ENCODE measurements around the gene CMPK1. TPM values are rescaled to one million over a fixed set of nuclear protein-coding genes. Genes with fewer than 3 reads are reported as not detected.

Gene CMPK1
- total RNA-seq, 1 experiment from 2014 or later, result 28.7 TPM

DNA sequence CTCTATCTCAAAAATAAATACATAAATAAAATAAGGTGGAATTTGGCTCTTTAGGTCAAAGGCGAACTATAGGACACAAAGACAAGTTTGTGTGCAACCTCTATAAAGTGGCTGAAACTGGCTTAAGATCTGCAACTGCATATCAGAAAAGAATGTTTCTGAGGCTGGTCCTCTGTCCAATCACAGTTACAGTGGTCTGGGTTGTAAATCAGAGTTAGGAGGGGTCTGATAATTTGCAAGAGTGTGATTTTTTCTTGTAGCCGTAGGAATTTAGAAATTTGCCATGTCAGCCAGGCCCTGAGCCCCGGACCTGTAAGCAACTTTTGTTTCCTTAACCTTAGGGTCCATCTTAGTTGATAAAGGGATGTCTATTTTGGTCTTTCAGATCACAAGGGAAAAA is 27.8 kb downstream of the CMPK1 start:
- Histone ChIP-seq H3K79me1 (ENCODE audit: insufficient read depth, low read depth, low read length, poor library complexity, severe bottlenecking) (peaks cover 6% of the 10 kb centered on the region), H4K20me1 (ENCODE audit: control insufficient read depth, insufficient read depth, insufficient read length) (no peaks in the 10 kb centered on the region), H3K56ac (ENCODE audit: insufficient read length, low read depth, low read length) (no peak overlapping the region), H3K27me3 (ENCODE audit: insufficient read depth, low read length) (no peaks in the 10 kb centered on the region), H2BK12ac (ENCODE audit: insufficient read length, low read depth, low read length) (no peak overlapping the region), H2AFZ (ENCODE audit: low read length) (no peak overlapping the region), H3K4ac (ENCODE audit: low read depth, low read length) (no peak overlapping the region), H3K4me2 (ENCODE audit: insufficient read depth, insufficient read length, low read length) (no peak overlapping the region), H4K91ac (ENCODE audit: insufficient read length, low read depth, low read length) (no peak overlapping the region), H3K23me2 (ENCODE audit: insufficient read length, low read depth, low read length, poor library complexity, severe bottlenecking) (no peaks in the 10 kb centered on the region), H3K4me1 (ENCODE audit: insufficient read depth, low read length) (no peaks in the 10 kb centered on the region), H2BK120ac (ENCODE audit: low read depth, low read length, poor library complexity, severe bottlenecking) (no peak overlapping the region), H3K79me2 (ENCODE audit: insufficient read depth, low read length) (no peaks in the 10 kb centered on the region), H2BK20ac (ENCODE audit: low read depth, low read length, poor library complexity, severe bottlenecking) (no peak overlapping the region), H3K9ac (ENCODE audit: extremely low read depth, insufficient read length, low read length) (no peak overlapping the region), H3K18ac (ENCODE audit: insufficient read length, low read depth, low read length) (no peak overlapping the region), H3K23ac (ENCODE audit: insufficient read length, low read depth, low read length) (no peak overlapping the region), H3K9me3 (ENCODE audit: control insufficient read depth, low read depth, low read length) (no peaks in the 10 kb centered on the region), H3K14ac (ENCODE audit: insufficient read depth, low read length) (no peak overlapping the region), H2BK5ac (ENCODE audit: insufficient read length, low read length) (no peak overlapping the region), H4K8ac (replicated peaks; ENCODE audit: insufficient read length, low read depth, low read length) (no peak overlapping the region), H2BK15ac (ENCODE audit: low read depth, low read length) (no peak overlapping the region), H3T11ph (ENCODE audit: low read length) (no peak overlapping the region), H3K27ac (ENCODE audit: insufficient read length, low read depth, low read length) (no peak overlapping the region), H2AK5ac (ENCODE audit: insufficient read length, low read length) (no peak overlapping the region), H4K5ac (ENCODE audit: insufficient read length, low read depth, low read length) (no peak overlapping the region)
- H3K9me3 Mint-ChIP-seq, result no peaks in the 10 kb centered on the region
- no peak for DNase-seq
- no peaks in the 10 kb centered on the region for H3K27me3 Mint-ChIP-seq (ENCODE audit: low read depth)
- no peak overlapping the region for H3K4me3 Mint-ChIP-seq
- no peaks in the 10 kb centered on the region for H3K4me1 Mint-ChIP-seq
- TF ChIP-seq, protein P1, sequence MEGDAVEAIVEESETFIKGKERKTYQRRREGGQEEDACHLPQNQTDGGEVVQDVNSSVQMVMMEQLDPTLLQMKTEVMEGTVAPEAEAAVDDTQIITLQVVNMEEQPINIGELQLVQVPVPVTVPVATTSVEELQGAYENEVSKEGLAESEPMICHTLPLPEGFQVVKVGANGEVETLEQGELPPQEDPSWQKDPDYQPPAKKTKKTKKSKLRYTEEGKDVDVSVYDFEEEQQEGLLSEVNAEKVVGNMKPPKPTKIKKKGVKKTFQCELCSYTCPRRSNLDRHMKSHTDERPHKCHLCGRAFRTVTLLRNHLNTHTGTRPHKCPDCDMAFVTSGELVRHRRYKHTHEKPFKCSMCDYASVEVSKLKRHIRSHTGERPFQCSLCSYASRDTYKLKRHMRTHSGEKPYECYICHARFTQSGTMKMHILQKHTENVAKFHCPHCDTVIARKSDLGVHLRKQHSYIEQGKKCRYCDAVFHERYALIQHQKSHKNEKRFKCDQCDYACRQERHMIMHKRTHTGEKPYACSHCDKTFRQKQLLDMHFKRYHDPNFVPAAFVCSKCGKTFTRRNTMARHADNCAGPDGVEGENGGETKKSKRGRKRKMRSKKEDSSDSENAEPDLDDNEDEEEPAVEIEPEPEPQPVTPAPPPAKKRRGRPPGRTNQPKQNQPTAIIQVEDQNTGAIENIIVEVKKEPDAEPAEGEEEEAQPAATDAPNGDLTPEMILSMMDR (conservative IDR thresholded peaks at IDR 0.05), result no peak
- H3K36me3 Mint-ChIP-seq (ENCODE audit: insufficient read depth in 1 of 3, low read depth in 3 of 3), result no peaks in the 10 kb centered on the region
- no CpG with 5 or more reads among the region's 3 CpGs for WGBS (ENCODE audit: extremely low coverage, insufficient read length, low lambda C conversion rate)
- H3K27ac Mint-ChIP-seq, result no peak overlapping the region; a peak in 1 of 7 replicates

Measured in H9 (cell line).